Measurements from ENCODE around the gene KRTAP5-2. TPM values are rescaled to one million over a fixed set of nuclear protein-coding genes. Genes with fewer than 3 reads are reported as not detected.

Gene KRTAP5-2
- total and polyA plus RNA-seq, 2 of the 4 experiments (the other 2 are of a cell fraction): not detected

DNA sequence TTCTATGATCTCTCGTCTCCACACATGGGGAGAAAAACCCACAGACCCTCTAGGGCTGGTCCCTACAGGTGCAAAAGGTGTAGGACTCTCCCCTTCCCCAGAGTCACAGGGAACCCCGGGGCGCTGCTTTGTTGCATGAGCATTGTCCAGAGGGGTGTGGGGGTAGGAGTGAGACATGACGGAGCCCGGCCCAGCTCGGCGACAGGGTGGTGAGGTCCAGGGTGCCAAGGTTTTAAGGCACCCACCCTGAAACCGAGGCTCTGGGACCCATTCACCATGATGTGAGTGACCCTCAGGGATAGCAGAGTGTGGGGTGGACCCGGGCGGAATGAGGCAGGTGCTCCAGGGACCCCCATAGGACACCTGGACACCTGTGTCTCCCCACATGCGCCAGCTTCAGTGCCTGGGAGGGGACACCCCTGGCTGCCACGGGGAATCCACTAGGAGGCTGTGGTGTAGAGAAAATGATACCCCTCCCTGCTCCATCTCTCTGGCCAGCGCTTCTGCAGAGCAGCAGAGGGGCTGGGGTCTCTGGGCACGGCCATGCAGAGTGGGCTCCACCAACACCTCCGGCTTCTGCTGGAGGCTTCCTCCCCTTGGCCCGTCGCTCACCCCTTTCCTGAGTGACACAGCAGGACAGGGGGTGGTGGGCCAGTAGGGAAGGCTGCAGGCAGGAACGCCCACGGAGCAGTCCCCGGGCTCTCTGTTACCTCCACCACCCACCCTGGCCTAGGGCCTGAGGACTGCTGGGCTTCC, 46.7 kb upstream of the KRTAP5-2 start:
- no peak overlapping the region for H2BK5ac ChIP-seq (ENCODE audit: low read depth, low read length, poor library complexity, severe bottlenecking)
- H3K9ac ChIP-seq (ENCODE audit: low read depth, low read length): no peak overlapping the region
- dilution Hi-C loops (cut with HindIII; ENCODE audit: low sequenced_read_pairs, unreplicated experiment) (no loop called here), intact Hi-C loops (cut with micrococcal nuclease) (no loop called here), in situ Hi-C loops (cut with MboI; ENCODE audit: low sequenced_read_pairs) (no loop called here)
- H2AFZ ChIP-seq (replicated peaks; ENCODE audit: low read length, poor library complexity): no peak overlapping the region
- no peak overlapping the region for H3K56ac ChIP-seq (ENCODE audit: extremely low read depth, insufficient read depth, low read length)
- no peak overlapping the region for H3K4me2 ChIP-seq (ENCODE audit: low read depth, low read length)
- H3K4me1 ChIP-seq (ENCODE audit: control insufficient read depth, insufficient read depth, low read length): no peaks in the 10 kb centered on the region
- H2AK5ac ChIP-seq (ENCODE audit: low read depth, low read length): no peak overlapping the region
- H2BK15ac ChIP-seq (ENCODE audit: low read depth, low read length): no peak overlapping the region
- no peak for ATAC-seq (ENCODE audit: low read depth)
- H3K36me3 ChIP-seq (ENCODE audit: control insufficient read depth, insufficient read depth, low read length): no peaks in the 10 kb centered on the region
- no peaks in the 10 kb centered on the region for H3K79me1 ChIP-seq (ENCODE audit: low read depth in 1 of 2, low read length in 2 of 2)
- no peaks in the 10 kb centered on the region for H3K9me1 ChIP-seq (ENCODE audit: insufficient read depth, low read length)
- CTCF ChIA-PET: interaction anchor here (0.6 kb wide), 1 partner anchor 188 kb away, joined by 3 read pairs; no protein-coding TSS in a partner anchor
- no peak overlapping the region for H2BK120ac ChIP-seq (ENCODE audit: low read depth, low read length)
- H3K23ac ChIP-seq (ENCODE audit: low read depth, low read length): no peak overlapping the region
- H3K14ac ChIP-seq (replicated peaks; ENCODE audit: low read depth, low read length): no peak overlapping the region
- TF ChIP-seq FOS (IDR thresholded peaks at IDR 0.05; ENCODE audit: low read depth, low read length) (no peak), RAD21 (IDR thresholded peaks at IDR 0.05; ENCODE audit: low read length) (no peak), RCOR1 (IDR thresholded peaks at IDR 0.05; ENCODE audit: insufficient replicate concordance, low read length) (no peak), MAFK (IDR thresholded peaks at IDR 0.05; ENCODE audit: low read depth, low read length) (no peak), CEBPB (IDR thresholded peaks at IDR 0.05; ENCODE audit: low read depth, low read length) (no peak), CHD1 (IDR thresholded peaks at IDR 0.05; ENCODE audit: low read depth, low read length) (no peak)
- no peak overlapping the region for H4K5ac ChIP-seq (ENCODE audit: low read depth, low read length)
- H3K27ac ChIP-seq (ENCODE audit: insufficient read depth, low read length): no peak overlapping the region
- no peak overlapping the region for H4K91ac ChIP-seq (ENCODE audit: insufficient read depth, low read depth, low read length)
- H4K20me1 ChIP-seq (ENCODE audit: insufficient read depth, low read length): no peaks in the 10 kb centered on the region
- no peak for DNase-seq
- BruUV-seq (replicated peaks): no TSS peak
- no peak overlapping the region for H3K18ac ChIP-seq (ENCODE audit: low read depth, low read length)
- no peak overlapping the region for H2AK9ac ChIP-seq (replicated peaks; ENCODE audit: low read depth, low read length, poor library complexity)
- H3K4me3 ChIP-seq (ENCODE audit: insufficient read depth, low read depth, low read length): no peak overlapping the region
- H3K27me3 ChIP-seq (ENCODE audit: control insufficient read depth, insufficient read depth, low read length): peaks cover 36% of the 10 kb centered on the region
- 80% methylated on average over 1 of the region's 20 CpGs; no CpG with 5 or more reads in 1 of the 2 experiments for WGBS, 2 experiments (ENCODE audit: extremely low coverage in 2 of 2, insufficient read length in 1 of 2)
- H3K4ac ChIP-seq (ENCODE audit: low read depth, low read length): no peak overlapping the region
- no peak overlapping the region for H2BK20ac ChIP-seq (ENCODE audit: low read depth, low read length)
- no peak overlapping the region for H4K8ac ChIP-seq (ENCODE audit: low read depth in 2 of 2, low read length in 2 of 2)
- H3K9me3 ChIP-seq (ENCODE audit: control insufficient read depth, insufficient read depth, low read length): no peaks in the 10 kb centered on the region
- POLR2A ChIA-PET (ENCODE audit: unreplicated experiment): no interaction called here
